Smooth muscle cell (in vitro differentiated cells): ENCODE measurements around the gene FSTL4. TPM values are rescaled to one million over a fixed set of nuclear protein-coding genes. Genes with fewer than 3 reads are reported as not detected.

Source experiments
- DNase-seq: peaks from one replicate; lab custom pipeline; 2025; ENCODE audit not compliant: unreplicated experiment; lab: John Stamatoyannopoulos, UW
- H2AFZ ChIP-seq: fragments of 200-600 bp; sonication (generic); 2 replicates; pipeline ENCODE4 v1.6.0; 2016; ENCODE audit warnings: antibody characterized with exemption, low read depth, mild to moderate bottlenecking
- H3F3A ChIP-seq: fragments of 200-600 bp; sonication (generic); 2 replicates; pipeline ENCODE4 v1.6.0; 2017; ENCODE audit warnings: antibody characterized with exemption, low read depth
- H3K27ac ChIP-seq: fragments of 200-600 bp; sonication (generic); 2 replicates; pipeline ENCODE4 v1.5.1; 2016; ENCODE audit warnings: low read depth, mild to moderate bottlenecking
- H3K27me3 ChIP-seq: fragments of 200-600 bp; sonication (generic); 2 replicates; pipeline ENCODE4 v1.6.1; 2016; ENCODE audit warnings: low read depth, mild to moderate bottlenecking
- H3K36me3 ChIP-seq: fragments of 200-600 bp; sonication (generic); 2 replicates; pipeline ENCODE4 v1.5.1; 2016; ENCODE audit warnings: low read depth
- H3K4me1 ChIP-seq: fragments of 200-600 bp; sonication (generic); 2 replicates; pipeline ENCODE4 v1.5.1; 2016; ENCODE audit warnings: low read depth
- H3K4me2 ChIP-seq: fragments of 200-600 bp; sonication (generic); 2 replicates; pipeline ENCODE4 v1.6.0; 2016; ENCODE audit warnings: mild to moderate bottlenecking
- H3K4me3 ChIP-seq: fragments of 200-600 bp; sonication (generic); 2 replicates; pipeline ENCODE4 v1.5.1; 2016; ENCODE audit warnings: mild to moderate bottlenecking
- H3K79me2 ChIP-seq: fragments of 200-600 bp; sonication (generic); 2 replicates; pipeline ENCODE4 v1.6.0; 2016; ENCODE audit warnings: low read depth, mild to moderate bottlenecking
- H3K9ac ChIP-seq: fragments of 200-600 bp; sonication (generic); 2 replicates; pipeline ENCODE4 v1.6.0; 2016; ENCODE audit warnings: low read depth
- H3K9me3 ChIP-seq: fragments of 200-600 bp; sonication (generic); replicated peaks from 2 replicates; pipeline ENCODE4 v1.5.1; 2016; ENCODE audit warnings: low read depth
- H4K20me1 ChIP-seq: fragments of 200-600 bp; sonication (generic); 2 replicates; pipeline ENCODE4 v1.6.0; 2016; ENCODE audit warnings: low read depth
- CTCF ChIP-seq: fragments of 200-600 bp; sonication (generic); IDR thresholded peaks from 2 replicates; pipeline ENCODE4 v1.5.1; 2017; ENCODE audit warnings: borderline replicate concordance, mild to moderate bottlenecking, antibody characterized with exemption; ENCODE audit not compliant: insufficient read depth, poor library complexity, severe bottlenecking
- WGBS: methylation state at CpG from one replicate; pipeline ENCODE4 v1.1.7; 2016; ENCODE audit warnings: low lambda C conversion rate; 5-methylcytosine and 5-hydroxymethylcytosine counted together
- polyA plus RNA-seq: library from polyadenylated mRNA; unstranded; fragments of >200 nt; fragmentation: Nextera tagmentation; extraction: Ambion mirVana; gene quantifications from 2 replicates; pipeline ENCODE4 v1.2.1, GENCODE V29; 2016
- total RNA-seq: library from RNA; depleted of rRNA; stranded (reverse); fragments of >200 nt; gene quantifications from 2 replicates; pipeline ENCODE4 v1.2.3, GENCODE V29; 2014

Gene FSTL4
- total and polyA plus RNA-seq, 2 experiments from 2014 or later: 0.49 TPM; not detected in 1

GRCh38 chr5:133361922-133362321 is 250.4 kb downstream of the FSTL4 start:
- no peak for TF ChIP-seq CTCF
- Histone ChIP-seq H3K9ac (no peak overlapping the region), H3K4me3 (no peak overlapping the region), H3K27me3 (no peaks in the 10 kb centered on the region), H3K4me1 (peaks cover 15% of the 10 kb centered on the region), H3K79me2 (no peaks in the 10 kb centered on the region), H3K9me3 (no peaks in the 10 kb centered on the region), H3F3A (no peaks in the 10 kb centered on the region), H3K4me2 (no peak overlapping the region), H2AFZ (no peak overlapping the region), H3K27ac (no peak overlapping the region), H4K20me1 (no peaks in the 10 kb centered on the region), H3K36me3 (no peaks in the 10 kb centered on the region)
- no peak for DNase-seq
- WGBS: 91% methylated on average over 1 of the region's 1 CpG

GRCh38 chr5:133360693-133361472 is 251.5 kb downstream of the FSTL4 start:
- no peak overlapping the region for H3K9ac ChIP-seq
- H2AFZ ChIP-seq: no peak overlapping the region
- no peak overlapping the region for H3K4me2 ChIP-seq
- H4K20me1 ChIP-seq: no peaks in the 10 kb centered on the region
- H3K36me3 ChIP-seq: no peaks in the 10 kb centered on the region
- WGBS: 73% methylated on average over 18 of the region's 18 CpGs
- no peaks in the 10 kb centered on the region for H3F3A ChIP-seq
- TF ChIP-seq CTCF: no peak
- no peaks in the 10 kb centered on the region for H3K9me3 ChIP-seq
- H3K27ac ChIP-seq: no peak overlapping the region
- H3K79me2 ChIP-seq: no peaks in the 10 kb centered on the region
- no peak for DNase-seq
- no peak overlapping the region for H3K4me3 ChIP-seq
- H3K27me3 ChIP-seq: no peaks in the 10 kb centered on the region
- H3K4me1 ChIP-seq: peaks cover 15% of the 10 kb centered on the region

GRCh38 chr5:133359861-133360260 is 252.5 kb downstream of the FSTL4 start:
- Histone ChIP-seq H3K9ac (no peak overlapping the region), H3K27me3 (no peaks in the 10 kb centered on the region), H3K4me2 (no peak overlapping the region), H3K9me3 (no peaks in the 10 kb centered on the region), H3K79me2 (no peaks in the 10 kb centered on the region), H3K27ac (no peak overlapping the region), H3K4me1 (peaks cover 6% of the 10 kb centered on the region), H4K20me1 (no peaks in the 10 kb centered on the region), H3F3A (no peaks in the 10 kb centered on the region), H3K36me3 (no peaks in the 10 kb centered on the region), H3K4me3 (no peak overlapping the region), H2AFZ (no peak overlapping the region)
- no peak for TF ChIP-seq CTCF
- DNase-seq: no peak
- WGBS: 93% methylated on average over 8 of the region's 8 CpGs

- no peaks in the 10 kb centered on the region for H3K79me2 ChIP-seq
- peaks cover 9% of the 10 kb centered on the region for H3K4me1 ChIP-seq
- no peaks in the 10 kb centered on the region for H3K36me3 ChIP-seq
- no peak for DNase-seq
- no peak overlapping the region for H3K4me2 ChIP-seq
- H3K4me3 ChIP-seq: no peak overlapping the region
- no peaks in the 10 kb centered on the region for H3K27me3 ChIP-seq
- no peak overlapping the region for H3K9ac ChIP-seq
- H3K27ac ChIP-seq: no peak overlapping the region
- no peak overlapping the region for H2AFZ ChIP-seq
- TF ChIP-seq CTCF: no peak
- no peaks in the 10 kb centered on the region for H4K20me1 ChIP-seq
- H3K9me3 ChIP-seq: no peaks in the 10 kb centered on the region
- no peaks in the 10 kb centered on the region for H3F3A ChIP-seq
- 90% methylated on average over 12 of the region's 12 CpGs for WGBS
These were observed 254.1 kb downstream of the FSTL4 start for GRCh38 chr5:133358271-133358670.
